ENCODE results near the gene TRAK2. TPM values are rescaled to one million over a fixed set of nuclear protein-coding genes. Genes with fewer than 3 reads are reported as not detected.
A peak's percentile ranks its signal among the peaks of the same experiment; 100 is the strongest.

Gene TRAK2
- total and polyA plus RNA-seq, 8 donors, result 8.2 to 46.8 (median 27.2) TPM

- intact Hi-C loops (cut with DNase I; ENCODE audit: low total_unique reads), result loop anchor here (10.0 kb wide), 1 partner anchor 131 kb away; no protein-coding TSS in a partner anchor
- Histone ChIP-seq H3K27ac (no peak overlapping the region), H3K36me3 (peaks cover 0 to 30% (median 18%) of the 10 kb centered on the region in 4 donors), H3K4me3 (no peak overlapping the region), H3K9me3 (peaks cover 0 to 18% (median 6%) of the 10 kb centered on the region in 4 donors), H3K4me1 (no peaks in the 10 kb centered on the region), H3K27me3 (no peaks in the 10 kb centered on the region)
- DNase-seq, result no peak
- TF ChIP-seq CTCF (IDR thresholded peaks at IDR 0.05), result no peak
- TF ChIP-seq EP300 (IDR thresholded peaks at IDR 0.05), result no peak
- TF ChIP-seq POLR2A (IDR thresholded peaks at IDR 0.05), result no peak
- TF ChIP-seq POLR2AphosphoS5 (IDR thresholded peaks at IDR 0.05), result no peak
Observed at GRCh38 chr2:201366146-201366545, 85.1 kb downstream of the TRAK2 start.

GRCh38 chr2:201363857-201364560, 87.2 kb downstream of the TRAK2 start:
- intact Hi-C loops (cut with DNase I; ENCODE audit: low total_unique reads), result loop anchor here (10.0 kb wide), 1 partner anchor 129 kb away; no protein-coding TSS in a partner anchor
- Histone ChIP-seq H3K4me1 (no peaks in the 10 kb centered on the region), H3K4me3 (no peak overlapping the region), H3K27ac (no peak overlapping the region), H3K9me3 (peaks cover 0 to 13% (median 5%) of the 10 kb centered on the region in 4 donors), H3K36me3 (peaks cover 0 to 33% (median 21%) of the 10 kb centered on the region in 4 donors), H3K27me3 (no peaks in the 10 kb centered on the region)
- TF ChIP-seq POLR2A (IDR thresholded peaks at IDR 0.05) (no peak), CTCF (IDR thresholded peaks at IDR 0.05) (peak in 5 of 7 experiments; percentile 49 to 83 (median 76)), POLR2AphosphoS5 (IDR thresholded peaks at IDR 0.05) (no peak), EP300 (IDR thresholded peaks at IDR 0.05) (no peak)
- 85 to 88% (median 87%) methylated on average over 2 of the region's 2 CpGs for WGBS, 5 donors
- DNase-seq, result peak in 1 of 2 donors; percentile 53

GRCh38 chr2:201362396-201362795, 88.9 kb downstream of the TRAK2 start:
- no peaks in the 10 kb centered on the region for H3K27me3 ChIP-seq
- TF ChIP-seq POLR2A (IDR thresholded peaks at IDR 0.05) (no peak), EP300 (IDR thresholded peaks at IDR 0.05) (no peak), CTCF (IDR thresholded peaks at IDR 0.05) (no peak), POLR2AphosphoS5 (IDR thresholded peaks at IDR 0.05) (no peak)
- no peak for DNase-seq
- H3K27ac ChIP-seq, result no peak overlapping the region
- H3K36me3 ChIP-seq, result peaks cover 0 to 34% (median 24%) of the 10 kb centered on the region in 4 donors
- H3K4me3 ChIP-seq, result no peak overlapping the region
- 94 to 100% (median 100%) methylated on average over 2 of the region's 2 CpGs for WGBS, 5 donors
- H3K9me3 ChIP-seq, result peaks cover 0 to 6% (median 2%) of the 10 kb centered on the region in 4 donors
- intact Hi-C loops (cut with DNase I; ENCODE audit: low total_unique reads), result loop anchor here (10.0 kb wide), 1 partner anchor 128 kb away; no protein-coding TSS in a partner anchor
- no peaks in the 10 kb centered on the region for H3K4me1 ChIP-seq

- intact Hi-C loops (cut with DNase I; ENCODE audit: low total_unique reads), result loop anchor here (10.0 kb wide), 1 partner anchor 126 kb away; no protein-coding TSS in a partner anchor
- H3K36me3 ChIP-seq, result peaks cover 0 to 34% (median 24%) of the 10 kb centered on the region in 4 donors
- H3K27ac ChIP-seq, result no peak overlapping the region
- H3K4me1 ChIP-seq, result peaks cover 0 to 4% (median 0%) of the 10 kb centered on the region in 4 donors
- no peak for DNase-seq
- no peaks in the 10 kb centered on the region for H3K27me3 ChIP-seq
- 84 to 98% (median 94%) methylated on average over 2 of the region's 2 CpGs for WGBS, 5 donors
- H3K4me3 ChIP-seq, result no peak overlapping the region
- no peaks in the 10 kb centered on the region for H3K9me3 ChIP-seq
- TF ChIP-seq POLR2AphosphoS5 (IDR thresholded peaks at IDR 0.05) (no peak), CTCF (IDR thresholded peaks at IDR 0.05) (no peak), POLR2A (IDR thresholded peaks at IDR 0.05) (no peak), EP300 (IDR thresholded peaks at IDR 0.05) (no peak)
Observed at GRCh38 chr2:201361078-201361733, 90.1 kb downstream of the TRAK2 start.

Data from stomach (tissue), 9 donors.